H1 (cell line): ENCODE data around the gene CUX1. TPM values are rescaled to one million over a fixed set of nuclear protein-coding genes. Genes with fewer than 3 reads are reported as not detected.

ENCODE experiments used
- CTCF ChIA-PET: fragments of 300-600 bp; sonication (Branson Sonifier 250); formaldehyde crosslinking; loops from one replicate; lab custom pipeline; 2021; ENCODE audit not compliant: partially characterized antibody; lab: Charles Lee
- POLR2A ChIA-PET: fragments of 300-600 bp; sonication (Branson Sonifier 250); formaldehyde crosslinking; loops from one replicate; lab custom pipeline; 2021; ENCODE audit warnings: inconsistent platforms; ENCODE audit not compliant: partially characterized antibody; lab: Charles Lee
- DNase-seq, 2 experiments: peaks; one replicate each; pipeline versions ENCODE4 v3.0.0 to v3.0.0-alpha.2; 2010 to 2022; ENCODE audit warnings: low spot score in 2 of 2, low read depth in 1 of 2, mixed read lengths in 1 of 2
- FAIRE-seq: peaks from 2 replicates; lab custom pipeline; 2011; peaks lifted over from hg19 to GRCh38; lab: Jason Lieb, UNC
- H2AFZ ChIP-seq: 2 replicates; pipeline ENCODE4 v1.8.1; 2012; ENCODE audit warnings: low read length, inconsistent platforms
- H2AK5ac ChIP-seq: 2 replicates; pipeline ENCODE4 v1.6.1; 2013; ENCODE audit warnings: low read depth, low read length
- H2BK120ac ChIP-seq: replicated peaks from 2 replicates; pipeline ENCODE3; 2013; ENCODE audit warnings: low read depth, low read length, inconsistent platforms
- H2BK12ac ChIP-seq: 2 replicates; pipeline ENCODE4 v1.6.1; 2013; ENCODE audit warnings: low read depth, low read length
- H2BK15ac ChIP-seq: 2 replicates; pipeline ENCODE4 v1.6.1; 2013; ENCODE audit warnings: low read length
- H2BK20ac ChIP-seq: 2 replicates; pipeline ENCODE4 v1.6.1; 2013; ENCODE audit warnings: low read length
- H2BK5ac ChIP-seq: 2 replicates; pipeline ENCODE4 v1.6.1; 2013; ENCODE audit warnings: low read depth, low read length
- H3K14ac ChIP-seq: 2 replicates; pipeline ENCODE4 v1.6.1; 2013; ENCODE audit warnings: inconsistent platforms; ENCODE audit not compliant: insufficient read length
- H3K18ac ChIP-seq: 2 replicates; pipeline ENCODE4 v1.6.1; 2013; ENCODE audit warnings: low read length; ENCODE audit errors: extremely low read depth
- H3K23ac ChIP-seq: 2 replicates; pipeline ENCODE4 v1.6.1; 2013; ENCODE audit warnings: inconsistent platforms; ENCODE audit not compliant: insufficient read length
- H3K23me2 ChIP-seq: 2 replicates; pipeline ENCODE4 v1.6.1; 2013; ENCODE audit warnings: low read depth, low read length
- H3K27ac ChIP-seq: 2 replicates; pipeline ENCODE4 v1.6.1; 2011; ENCODE audit warnings: low read depth, low read length, inconsistent platforms
- H3K27me3 ChIP-seq, 4 experiments: replicated peaks in 1 of 4; 1 replicate in 1 of 4; 2 replicates in 3 of 4; pipeline versions ENCODE4 v1.6.1 to v1.8.1; 2011 to 2013; ENCODE audit warnings: low read length in 3 of 4, mild to moderate bottlenecking in 3 of 4, inconsistent platforms in 2 of 4, mixed read lengths in 2 of 4, moderate library complexity in 1 of 4; ENCODE audit not compliant: control insufficient read depth in 3 of 4, insufficient read depth in 3 of 4; ENCODE audit errors: extremely low read depth in 1 of 4
- H3K36me3 ChIP-seq, 4 experiments: 2 replicates each; pipeline versions ENCODE4 v1.6.1 to v1.8.1; 2011 to 2013; ENCODE audit warnings: mild to moderate bottlenecking in 4 of 4, low read length in 3 of 4, moderate library complexity in 2 of 4, control low read depth in 1 of 4, inconsistent platforms in 1 of 4; ENCODE audit not compliant: insufficient read depth in 4 of 4, control insufficient read depth in 2 of 4
- H3K4ac ChIP-seq: replicated peaks from 2 replicates; pipeline ENCODE3; 2013; ENCODE audit warnings: low read length, low read depth, mixed read lengths, inconsistent platforms; ENCODE audit not compliant: insufficient read length
- H3K4me1 ChIP-seq, 4 experiments: replicated peaks in 1 of 4; 1 replicate in 1 of 4; 2 replicates in 3 of 4; pipeline versions ENCODE4 v1.6.1 to v1.8.1; 2011 to 2013; ENCODE audit warnings: low read length in 3 of 4, inconsistent platforms in 2 of 4, mixed read lengths in 1 of 4; ENCODE audit not compliant: insufficient read depth in 4 of 4, control insufficient read depth in 3 of 4
- H3K4me2 ChIP-seq, 2 experiments: 2 replicates each; pipeline versions ENCODE4 v1.6.1 to v1.8.1; 2011 to 2013; ENCODE audit warnings: low read depth in 2 of 2, low read length in 2 of 2, control low read depth in 1 of 2, inconsistent platforms in 1 of 2, mild to moderate bottlenecking in 1 of 2; ENCODE audit not compliant: insufficient read depth in 1 of 2
- H3K4me3 ChIP-seq, 4 experiments: fragments of 200-600, 300-600 bp in 1 of 4; sonication (generic), shearing (Covaris generic), sonication (Bioruptor Twin) in 1 of 4; 2 replicates each; pipeline versions ENCODE4 v1.5.1 to v1.8.1; 2011 to 2016; ENCODE audit warnings: low read length in 4 of 4, low read depth in 3 of 4, control low read depth in 2 of 4, inconsistent platforms in 2 of 4, mild to moderate bottlenecking in 2 of 4, mixed read lengths in 1 of 4, moderate library complexity in 1 of 4; ENCODE audit not compliant: insufficient read depth in 2 of 4; ENCODE audit errors: extremely low read depth in 1 of 4
- H3K56ac ChIP-seq: replicated peaks from 2 replicates; pipeline ENCODE3; 2013; ENCODE audit warnings: low read depth, mild to moderate bottlenecking, mixed read lengths, low read length, inconsistent platforms; ENCODE audit not compliant: insufficient read length
- H3K79me1 ChIP-seq: 2 replicates; pipeline ENCODE4 v1.6.1; 2013; ENCODE audit warnings: low read depth, low read length, control low read depth
- H3K79me2 ChIP-seq, 2 experiments: 2 replicates each; pipeline versions ENCODE4 v1.6.1 to v1.8.1; 2012 to 2013; ENCODE audit warnings: low read length in 2 of 2, mild to moderate bottlenecking in 2 of 2, inconsistent platforms in 1 of 2; ENCODE audit not compliant: insufficient read depth in 2 of 2, control insufficient read depth in 1 of 2
- H3K9ac ChIP-seq, 4 experiments: replicated peaks in 1 of 4; 1 replicate in 1 of 4; 2 replicates in 3 of 4; pipeline versions ENCODE4 v1.6.1 to v1.8.1; 2011 to 2013; ENCODE audit warnings: low read depth in 3 of 4, low read length in 3 of 4, control low read depth in 2 of 4, mild to moderate bottlenecking in 2 of 4, moderate library complexity in 2 of 4, inconsistent platforms in 1 of 4; ENCODE audit errors: extremely low read depth in 1 of 4
- H3K9me3 ChIP-seq, 2 experiments: 2 replicates each; pipeline versions ENCODE4 v1.6.1 to v1.8.1; 2012 to 2013; ENCODE audit warnings: mild to moderate bottlenecking in 2 of 2, moderate library complexity in 2 of 2, control low read depth in 1 of 2, inconsistent platforms in 1 of 2, low read depth in 1 of 2, low read length in 1 of 2, mixed read lengths in 1 of 2; ENCODE audit not compliant: insufficient read depth in 2 of 2
- H4K20me1 ChIP-seq, 2 experiments: replicated peaks in 1 of 2; 2 replicates each; pipeline versions ENCODE3 to v1.8.1; 2011 to 2013; ENCODE audit warnings: inconsistent platforms in 2 of 2, low read length in 2 of 2, mild to moderate bottlenecking in 1 of 2; ENCODE audit not compliant: insufficient read depth in 2 of 2, control insufficient read depth in 1 of 2
- H4K5ac ChIP-seq: 2 replicates; pipeline ENCODE4 v1.6.1; 2013; ENCODE audit warnings: low read length, low read depth, mixed read lengths, inconsistent platforms; ENCODE audit not compliant: insufficient read length
- H4K8ac ChIP-seq: 2 replicates; pipeline ENCODE4 v1.8.0; 2013; ENCODE audit warnings: mild to moderate bottlenecking, moderate library complexity, low read length, inconsistent platforms; ENCODE audit not compliant: insufficient read depth; ENCODE audit errors: extremely low read depth
- H4K91ac ChIP-seq: replicated peaks from 2 replicates; pipeline ENCODE3; 2013; ENCODE audit warnings: low read length, mixed read lengths, inconsistent platforms; ENCODE audit not compliant: insufficient read length
- BACH1 ChIP-seq: IDR thresholded peaks from 2 replicates; pipeline ENCODE4 v1.6.1; 2012; ENCODE audit warnings: low read length, improper control_type of control experiment
- CBX5 ChIP-seq: fragments of 300-800, 300-1000 bp; sonication (generic); IDR thresholded peaks from 2 replicates; pipeline ENCODE4 v1.7.1; 2016; ENCODE audit warnings: antibody characterized with exemption, low read length, low read depth
- FOSL1 ChIP-seq: IDR thresholded peaks from 2 replicates; pipeline ENCODE4 v1.6.1; 2011; ENCODE audit warnings: mild to moderate bottlenecking, low read depth, low read length, moderate library complexity; ENCODE audit not compliant: insufficient read depth
- GTF2F1 ChIP-seq: IDR thresholded peaks from 2 replicates; pipeline ENCODE4 v1.6.1; 2012; ENCODE audit warnings: low read depth, low read length, improper control_type of control experiment, borderline replicate concordance
- JUND ChIP-seq: IDR thresholded peaks from 2 replicates; pipeline ENCODE4 v1.6.1; 2011; ENCODE audit warnings: mild to moderate bottlenecking, improper control_type of control experiment, low read length
- POU5F1 ChIP-seq: IDR thresholded peaks from 2 replicates; pipeline ENCODE4 v1.6.1; 2011; ENCODE audit warnings: low read depth, mild to moderate bottlenecking, low read length, moderate library complexity
- RBBP5 ChIP-seq: IDR thresholded peaks from 2 replicates; pipeline ENCODE4 v1.7.1; 2012; ENCODE audit warnings: low read depth, mild to moderate bottlenecking, inconsistent platforms, low read length, moderate library complexity, borderline replicate concordance
- RNF2 ChIP-seq: fragments of 200-900, 300-1000 bp; sonication (generic); IDR thresholded peaks from 2 replicates; pipeline ENCODE4 v1.7.1; 2016; ENCODE audit warnings: borderline replicate concordance, low read depth, mild to moderate bottlenecking, antibody characterized with exemption, low read length; ENCODE audit not compliant: poor library complexity, severe bottlenecking; ENCODE audit errors: missing control alignments
- TAF7 ChIP-seq: optimal IDR thresholded peaks from 2 replicates; pipeline ENCODE3; 2011; ENCODE audit warnings: low read depth, mild to moderate bottlenecking, inconsistent platforms, low read length, moderate library complexity, borderline replicate concordance
- TBP ChIP-seq: IDR thresholded peaks from 2 replicates; pipeline ENCODE4 v1.6.1; 2011; ENCODE audit warnings: low read depth, low read length, improper control_type of control experiment
- WGBS, 2 experiments: shearing (Covaris generic) in 1 of 2; methylation state at CpG; one replicate each; pipeline versions ENCODE4 v1.1.6 to v1.1.7; 2013 to 2015; ENCODE audit warnings: low lambda C conversion rate in 2 of 2, mixed read lengths in 2 of 2, inconsistent platforms in 1 of 2, low coverage in 1 of 2, missing lambda C conversion rate in 1 of 2; ENCODE audit not compliant: insufficient replicate concordance in 2 of 2, insufficient coverage in 1 of 2, insufficient read length in 1 of 2; ENCODE audit errors: extremely low coverage in 1 of 2, missing lambda C conversion rate in 1 of 2; 5-methylcytosine and 5-hydroxymethylcytosine counted together
- polyA plus RNA-seq, 7 experiments: library from polyadenylated mRNA; depleted of rRNA in 3 of 7; stranded (reverse) in 5 of 7; unstranded in 2 of 7; fragments of >200 nt in 5 of 7; fragments of 200-250 nt in 2 of 7; gene quantifications; 1 replicate in 5 of 7; 2 replicates in 1 of 7; 4 replicates in 1 of 7; pipeline versions ENCODE4 v1.2.1 to v1.2.3, GENCODE V29; 2011 to 2013; ENCODE audit warnings: missing spikeins in 2 of 7, mixed read lengths in 2 of 7
- total RNA-seq: library from RNA; stranded (reverse); fragmentation: NEBNext Ultra II Directional; extraction: Animal tissue kit (Norgen Biotek cat#: 25700); gene quantifications from 2 replicates; pipeline ENCODE4 v1.2.1, GENCODE V29; 2021
- TF ChIP-seq, protein P1 (sequence below), 3 experiments: IDR thresholded peaks; 1 replicate in 2 of 3; 2 replicates in 1 of 3; pipeline versions ENCODE4 v1.5.1 to v1.6.1; 2011; ENCODE audit warnings: low read length in 3 of 3, mild to moderate bottlenecking in 3 of 3, inconsistent platforms in 2 of 3, low read depth in 1 of 3, moderate library complexity in 1 of 3; ENCODE audit not compliant: insufficient read depth in 1 of 3; ENCODE audit errors: control extremely low read depth in 1 of 3

Gene CUX1
- total and polyA plus RNA-seq, 2 of the 8 experiments (the other 6 are each of a cell fraction or from before 2014, with no cell fraction given): 21.6 to 65.9 TPM

DNA sequence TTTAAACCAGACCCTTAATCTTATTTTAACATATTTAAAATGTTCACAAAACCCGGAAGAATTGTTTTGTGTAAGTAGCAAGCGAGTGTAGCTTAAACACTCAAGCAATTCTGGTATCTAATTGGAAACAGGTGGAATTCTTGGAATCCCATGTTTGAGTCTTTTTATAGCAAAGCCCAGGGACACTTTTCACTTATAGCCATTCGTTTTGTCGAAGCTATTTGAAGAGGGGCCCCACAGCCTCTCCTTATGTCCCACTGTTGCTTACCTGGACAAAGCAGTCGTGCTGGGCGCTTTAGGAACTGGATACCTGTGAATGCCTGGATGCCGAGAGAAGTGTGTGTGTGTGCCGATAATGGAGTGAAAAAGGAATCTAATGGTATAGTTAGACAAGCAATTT is 3.3 kb downstream of the CUX1 start:
- Histone ChIP-seq H3K14ac (no peak overlapping the region), H2BK5ac (no peak overlapping the region), H3K9me3 (no peaks in the 10 kb centered on the region), H3K4me2 (peak overlapping the region; percentile 35 to 43; a peak in 2 of 4 replicates), H3K4me1 (peaks cover 12 to 26% (median 17%) of the 10 kb centered on the region in 4 experiments), H2BK15ac (no peak overlapping the region), H3K27me3 (no peaks in the 10 kb centered on the region; a peak in 1 of 7 replicates), H3K23me2 (peaks cover 2% of the 10 kb centered on the region; the same call in 1 of the 2 replicates), H2BK12ac (no peak overlapping the region), H3K4me3 (peak overlapping the region in 1 of 4 experiments; percentile 14; a peak in 2 of 8 replicates), H3K18ac (no peak overlapping the region), H3K4ac (no peak overlapping the region), H4K91ac (no peak overlapping the region), H4K8ac (no peak overlapping the region), H3K36me3 (no peaks in the 10 kb centered on the region; a peak in 2 of 8 replicates), H4K5ac (no peak overlapping the region), H3K23ac (no peak overlapping the region), H3K79me2 (peaks cover 52 to 89% of the 10 kb centered on the region in 2 experiments), H3K9ac (no peak overlapping the region), H2BK20ac (no peak overlapping the region), H2BK120ac (no peak overlapping the region), H2AFZ (no peak overlapping the region), H2AK5ac (no peak overlapping the region), H4K20me1 (peaks cover 27 to 30% of the 10 kb centered on the region in 2 experiments), H3K79me1 (peaks cover 5% of the 10 kb centered on the region; the same call in 1 of the 2 replicates), H3K27ac (no peak overlapping the region), H3K56ac (no peak overlapping the region)
- POLR2A ChIA-PET: interaction anchor here (2.2 kb wide), 1 partner anchor 116 kb away, joined by 7 read pairs; no protein-coding TSS in a partner anchor
- CTCF ChIA-PET: interaction anchor here (1.0 to 1.5 kb wide), 6 partner anchors 16 to 451 kb away, joined by 3 to 4 read pairs (median 3); no protein-coding TSS in a partner anchor
- DNase-seq (no peak), FAIRE-seq (no peak)
- 41% methylated on average over 8 of the region's 8 CpGs; no CpG with 5 or more reads in 1 of the 2 experiments for WGBS, 2 experiments
- TF ChIP-seq TBP (no peak), RNF2 (no peak), POU5F1 (no peak), BACH1 (no peak), GTF2F1 (no peak), CBX5 (no peak), JUND (no peak), TAF7 (no peak), FOSL1 (no peak), RBBP5 (no peak)
- TF ChIP-seq, protein P1, sequence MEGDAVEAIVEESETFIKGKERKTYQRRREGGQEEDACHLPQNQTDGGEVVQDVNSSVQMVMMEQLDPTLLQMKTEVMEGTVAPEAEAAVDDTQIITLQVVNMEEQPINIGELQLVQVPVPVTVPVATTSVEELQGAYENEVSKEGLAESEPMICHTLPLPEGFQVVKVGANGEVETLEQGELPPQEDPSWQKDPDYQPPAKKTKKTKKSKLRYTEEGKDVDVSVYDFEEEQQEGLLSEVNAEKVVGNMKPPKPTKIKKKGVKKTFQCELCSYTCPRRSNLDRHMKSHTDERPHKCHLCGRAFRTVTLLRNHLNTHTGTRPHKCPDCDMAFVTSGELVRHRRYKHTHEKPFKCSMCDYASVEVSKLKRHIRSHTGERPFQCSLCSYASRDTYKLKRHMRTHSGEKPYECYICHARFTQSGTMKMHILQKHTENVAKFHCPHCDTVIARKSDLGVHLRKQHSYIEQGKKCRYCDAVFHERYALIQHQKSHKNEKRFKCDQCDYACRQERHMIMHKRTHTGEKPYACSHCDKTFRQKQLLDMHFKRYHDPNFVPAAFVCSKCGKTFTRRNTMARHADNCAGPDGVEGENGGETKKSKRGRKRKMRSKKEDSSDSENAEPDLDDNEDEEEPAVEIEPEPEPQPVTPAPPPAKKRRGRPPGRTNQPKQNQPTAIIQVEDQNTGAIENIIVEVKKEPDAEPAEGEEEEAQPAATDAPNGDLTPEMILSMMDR (IDR thresholded peaks at IDR 0.05; ENCODE audit: control extremely low read depth in 1 of 3, insufficient read depth in 1 of 3, low read depth in 1 of 3, low read length in 3 of 3): no peak
